HG03066 (cell line): ENCODE data around the gene B4GALNT1.

Experiments used
- ATAC-seq: cut with Tn5 transposase; IDR thresholded peaks from one replicate; pipeline ENCODE4 v1.9.1; 2021; ENCODE audit warnings: low read depth; ENCODE audit not compliant: unreplicated experiment

B4GALNT1 gene

DNA sequence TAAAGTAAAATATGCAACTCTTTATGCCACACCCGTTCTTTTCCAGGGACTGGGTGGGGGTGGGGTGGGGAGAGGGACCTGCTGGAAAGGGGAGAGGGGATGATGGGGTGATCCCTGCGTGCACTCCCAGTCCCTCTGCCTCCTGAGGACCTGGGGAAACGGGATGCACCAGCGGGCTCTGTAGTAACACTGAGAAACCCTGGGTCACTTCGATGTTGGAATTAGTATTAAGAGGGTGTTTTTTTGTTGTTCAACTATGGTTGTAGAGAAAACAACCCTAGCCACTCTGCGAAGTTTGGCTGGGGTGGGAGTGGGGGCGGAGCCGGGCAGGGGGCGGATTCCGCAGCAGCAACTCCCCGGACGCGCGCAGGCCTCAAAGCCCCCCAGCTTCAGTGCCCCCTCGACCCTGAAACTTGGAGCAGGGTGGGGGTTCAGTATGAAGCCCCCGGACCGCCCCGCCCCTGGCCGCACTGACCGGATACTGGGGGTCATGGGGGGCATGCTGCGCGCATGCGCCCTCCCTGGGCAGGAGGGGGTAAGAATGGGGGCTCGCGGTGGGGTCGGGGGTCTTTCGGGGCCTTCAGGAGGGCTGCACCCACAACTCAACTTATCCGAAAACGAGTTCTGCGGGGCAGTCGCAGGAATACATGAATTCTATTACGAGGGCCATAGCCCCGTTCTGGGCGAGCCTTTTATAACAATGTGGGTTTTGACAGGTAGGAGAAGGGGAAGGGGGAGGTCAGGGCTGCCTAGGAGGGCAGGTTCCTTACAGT, 23.0 kb downstream of the B4GALNT1 start:
- no peak for ATAC-seq

DNA sequence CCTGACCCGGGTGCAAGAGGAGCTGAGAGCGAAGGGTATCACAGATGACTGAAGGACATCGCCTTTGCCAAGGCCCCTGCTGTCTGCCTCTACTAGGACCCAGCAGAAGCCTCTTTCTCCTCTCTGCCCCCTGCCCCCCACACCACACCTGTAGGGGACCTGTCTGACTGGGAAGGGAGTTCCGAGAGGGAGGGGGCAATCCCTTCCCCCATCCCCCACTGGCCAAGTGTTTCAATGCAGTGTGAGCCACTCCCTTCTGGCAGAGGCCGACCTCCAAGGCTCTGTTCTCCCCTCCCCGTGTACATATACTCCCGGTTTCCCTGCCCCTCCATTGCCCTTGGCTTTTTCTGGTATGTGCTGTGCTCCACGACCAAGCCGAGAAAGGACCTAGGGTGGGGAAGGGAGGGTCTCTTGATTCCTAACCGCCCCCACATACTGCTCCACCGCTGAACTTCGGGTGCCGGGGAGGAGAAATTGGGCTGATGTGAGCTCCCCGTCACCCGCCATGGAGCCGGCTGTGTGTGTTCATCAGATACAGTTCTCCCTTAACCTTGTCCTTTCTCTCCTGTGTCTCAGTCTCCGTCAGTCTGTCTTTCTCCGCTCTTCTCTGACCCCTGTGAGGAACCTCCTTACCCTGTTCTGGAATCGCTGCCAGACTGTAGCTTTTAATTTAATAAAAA, 23.8 kb downstream of the B4GALNT1 start:
- ATAC-seq = no peak

DNA sequence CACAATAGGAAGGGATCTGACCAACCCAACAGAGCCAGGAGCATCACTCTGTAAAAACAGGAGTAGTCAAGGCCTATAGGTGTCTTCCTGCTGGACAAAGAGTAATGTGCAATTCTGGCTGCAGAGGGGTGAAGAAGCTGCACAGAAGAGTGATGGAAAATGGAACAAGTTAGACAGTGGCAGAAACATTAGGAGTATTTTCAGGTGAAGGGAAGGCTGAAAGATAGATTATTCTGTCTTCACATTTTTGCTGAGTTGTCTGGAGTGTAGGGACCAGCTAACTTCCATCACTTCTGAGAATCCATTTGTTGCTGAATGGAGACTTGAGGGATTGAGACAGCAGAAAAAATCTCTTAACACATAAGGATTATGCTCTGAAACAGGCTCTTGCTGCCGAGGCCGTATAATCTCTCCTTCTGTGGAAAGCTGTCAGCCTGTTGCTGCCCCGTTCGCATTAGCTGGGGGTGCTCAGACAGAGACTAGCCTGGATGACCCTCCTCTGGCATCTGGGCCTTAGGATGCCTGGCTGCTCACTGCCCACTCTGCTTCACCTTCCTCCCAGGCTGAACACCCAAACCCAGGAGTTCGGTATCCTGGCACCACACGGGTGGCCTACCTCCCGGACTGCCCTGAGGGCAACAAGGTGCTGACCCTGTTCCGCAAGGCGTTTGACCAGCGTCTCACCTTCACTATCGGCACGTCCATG, 24.9 kb downstream of the B4GALNT1 start:
- no peak for ATAC-seq

DNA sequence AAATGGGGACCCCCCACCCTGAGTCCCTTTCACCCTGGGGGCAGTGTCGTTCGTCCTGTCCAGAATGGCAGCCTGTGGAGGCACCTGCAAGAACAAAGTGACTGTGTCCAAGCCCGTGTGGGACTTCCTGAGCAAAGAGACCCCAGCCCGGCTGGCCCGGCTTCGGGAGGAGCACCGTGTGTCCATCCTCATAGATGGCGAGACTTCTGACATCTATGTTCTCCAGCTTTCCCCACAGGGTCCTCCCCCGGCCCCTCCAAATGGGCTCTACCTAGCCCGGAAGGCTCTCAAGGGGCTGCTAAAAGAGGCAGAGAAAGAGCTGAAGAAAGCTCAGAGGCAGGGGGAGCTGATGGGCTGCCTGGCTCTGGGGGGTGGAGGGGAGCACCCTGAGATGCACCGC, 26.2 kb downstream of the B4GALNT1 start:
- no peak for ATAC-seq

DNA sequence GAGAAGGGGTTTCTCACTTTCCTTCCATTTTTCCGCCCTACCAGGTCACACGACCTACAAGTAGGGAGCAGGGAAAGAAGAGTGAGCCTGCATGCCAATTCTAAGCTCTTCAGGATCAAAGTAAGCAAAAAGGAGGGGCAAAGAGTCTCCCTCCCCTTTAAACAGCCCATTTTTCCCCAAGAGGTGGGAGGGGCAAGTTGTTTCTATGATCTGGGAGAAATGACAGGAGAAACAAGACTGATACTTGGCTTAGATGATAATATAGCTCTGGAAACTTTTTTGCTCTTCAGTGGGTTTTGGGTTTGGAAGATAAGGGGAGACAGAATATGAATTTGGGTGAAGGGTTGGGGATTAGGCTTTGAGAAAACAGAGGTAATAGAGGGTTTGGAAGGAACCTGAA, 26.6 kb downstream of the B4GALNT1 start:
- no peak for ATAC-seq

DNA sequence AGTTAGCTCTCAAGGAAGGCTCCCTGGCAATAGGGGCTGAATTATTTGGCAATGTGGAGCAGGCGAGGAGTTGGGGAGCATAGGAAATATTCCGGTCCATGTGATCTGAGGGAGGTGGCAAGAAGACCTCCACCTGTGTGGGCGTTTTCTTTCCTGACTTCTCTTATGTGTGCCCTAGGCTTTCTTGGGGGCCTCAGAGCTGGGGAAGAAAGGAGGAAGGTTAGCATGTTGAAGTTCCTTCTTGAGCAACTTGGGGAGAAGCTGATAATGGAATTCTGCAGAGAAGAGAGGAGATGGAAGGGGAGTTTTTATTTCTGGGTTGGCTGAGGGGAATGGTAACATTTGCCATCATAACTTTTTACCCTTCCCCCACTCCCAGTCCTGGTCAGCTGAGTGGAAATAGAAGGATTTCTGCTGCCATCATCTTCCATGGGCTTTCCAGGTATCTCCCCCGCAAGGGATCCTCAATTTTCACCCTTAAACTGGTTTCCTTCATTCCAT, 27.1 kb downstream of the B4GALNT1 start:
- ATAC-seq = no peak

DNA sequence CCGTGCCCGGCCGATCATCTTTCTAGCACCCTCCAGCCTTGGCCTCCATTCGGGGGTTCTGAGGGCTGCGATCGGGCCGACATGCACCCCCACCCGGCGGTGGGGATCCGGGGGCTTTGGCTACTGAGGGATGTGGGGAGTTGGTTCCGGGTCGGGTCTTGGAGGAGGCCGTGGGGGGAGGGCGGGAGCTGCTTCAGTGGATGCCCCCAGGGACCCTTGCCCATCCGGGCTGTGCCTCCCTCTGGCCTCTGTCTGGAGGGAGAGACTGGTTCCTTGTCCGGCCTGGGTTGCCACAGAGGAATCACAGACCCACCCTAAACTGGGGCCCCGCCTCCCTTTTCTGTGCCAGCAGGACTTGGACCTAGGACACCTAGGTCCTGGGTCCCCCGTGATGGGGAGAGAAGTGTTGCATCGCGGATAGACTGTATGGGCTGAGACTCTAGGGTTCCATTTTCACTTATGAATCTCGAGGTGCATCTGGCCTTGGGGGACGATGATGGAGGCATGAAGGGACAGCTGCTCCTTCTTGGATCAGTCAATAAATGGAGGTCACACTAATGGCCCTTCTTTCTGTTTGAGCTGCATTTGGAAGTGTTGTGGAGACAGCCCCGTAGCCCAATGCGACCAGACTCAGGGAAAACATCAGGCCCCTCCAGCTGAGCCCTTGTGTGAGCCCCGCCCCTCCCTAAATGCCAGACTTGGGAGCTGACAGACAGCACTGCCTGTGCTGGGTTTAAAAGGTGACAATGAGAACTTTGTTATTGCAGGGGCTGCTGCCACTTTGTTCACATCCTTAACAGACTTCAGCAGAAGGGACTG, 27.8 kb downstream of the B4GALNT1 start:
- ATAC-seq = no peak

DNA sequence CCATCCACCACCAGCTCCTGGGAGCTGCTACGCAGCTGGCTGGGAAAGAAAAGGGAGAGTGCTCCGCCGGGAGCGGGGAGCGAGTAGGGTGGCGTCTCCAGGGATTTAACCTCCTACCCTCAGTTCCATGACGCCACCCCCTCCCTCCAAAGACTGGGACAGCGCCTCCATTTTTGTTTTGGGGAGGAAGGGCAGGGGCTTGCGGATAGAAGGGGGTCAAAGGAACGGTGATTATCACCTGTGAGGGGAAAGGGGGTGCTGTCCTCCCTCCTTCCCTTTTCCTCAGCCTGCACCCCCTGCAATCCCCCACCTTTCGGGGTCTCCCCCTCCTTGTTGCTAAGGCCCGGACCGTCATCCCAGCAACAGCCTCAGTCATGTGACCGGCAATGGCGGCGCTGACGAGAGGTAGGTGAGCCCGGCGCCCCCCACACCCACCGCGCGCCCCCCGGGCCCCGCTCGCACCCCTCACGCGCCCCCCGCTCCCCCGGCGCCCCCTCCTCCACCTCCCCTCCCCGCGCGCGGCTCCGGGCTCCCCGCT, 28.5 kb downstream of the B4GALNT1 start, which contains the start of gene DTX3:
DTX3 (plus strand) TSS at position 371 of the 538 bp plus-strand sequence. CDS start 1,694 bp downstream, outside the sequence.
- ATAC-seq = no peak

DNA sequence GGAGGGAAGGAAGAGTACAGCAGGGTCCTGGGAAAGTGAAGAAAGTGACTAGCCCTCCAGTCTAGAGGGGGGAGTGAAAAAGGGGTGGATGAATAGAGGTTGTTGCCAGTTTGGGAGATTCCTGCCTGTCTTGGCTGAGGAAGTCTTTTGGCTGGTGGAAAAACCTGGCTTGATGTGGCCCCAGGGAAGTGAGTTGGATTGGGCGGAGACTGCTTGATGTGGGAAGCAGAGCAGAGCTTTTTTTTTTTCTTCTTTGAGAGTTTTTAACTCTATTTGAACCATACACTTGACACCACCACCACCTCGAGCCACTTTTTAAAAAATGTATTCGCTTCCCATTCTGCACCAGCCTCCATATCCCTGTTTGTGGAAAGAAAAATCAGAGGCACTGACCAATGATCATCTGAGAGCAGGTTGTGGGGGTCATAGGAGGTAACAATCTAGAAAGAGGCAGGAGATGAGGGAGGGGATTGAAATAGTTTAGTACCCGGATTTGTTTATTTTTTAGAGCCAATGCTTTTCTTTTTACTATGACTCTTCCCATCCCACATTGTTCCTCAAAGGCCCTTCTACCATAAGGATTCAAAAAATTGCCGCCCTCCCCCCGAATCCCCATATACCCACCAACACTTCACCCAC, 29.1 kb downstream of the B4GALNT1 start:
- no peak for ATAC-seq

DNA sequence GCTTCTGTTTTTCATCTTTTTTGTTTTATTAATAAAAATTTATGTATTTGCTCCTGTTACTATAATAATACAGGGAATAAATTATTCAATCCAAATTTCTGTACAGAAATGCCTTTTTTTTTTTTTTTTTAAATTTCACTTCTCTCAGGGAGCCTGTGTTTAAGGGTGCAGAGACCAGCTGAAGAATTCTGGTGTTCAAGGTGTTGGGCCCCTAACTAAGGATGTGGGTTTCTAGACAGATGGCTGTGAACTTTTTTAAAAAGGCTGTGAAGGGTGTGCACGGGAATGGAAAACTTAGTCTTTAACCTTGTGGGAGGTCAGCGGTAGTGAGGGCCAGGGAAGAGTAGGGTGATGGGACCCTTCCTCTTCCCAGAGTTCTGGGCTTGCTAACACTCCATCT, 29.7 kb downstream of the B4GALNT1 start:
- no peak for ATAC-seq

DNA sequence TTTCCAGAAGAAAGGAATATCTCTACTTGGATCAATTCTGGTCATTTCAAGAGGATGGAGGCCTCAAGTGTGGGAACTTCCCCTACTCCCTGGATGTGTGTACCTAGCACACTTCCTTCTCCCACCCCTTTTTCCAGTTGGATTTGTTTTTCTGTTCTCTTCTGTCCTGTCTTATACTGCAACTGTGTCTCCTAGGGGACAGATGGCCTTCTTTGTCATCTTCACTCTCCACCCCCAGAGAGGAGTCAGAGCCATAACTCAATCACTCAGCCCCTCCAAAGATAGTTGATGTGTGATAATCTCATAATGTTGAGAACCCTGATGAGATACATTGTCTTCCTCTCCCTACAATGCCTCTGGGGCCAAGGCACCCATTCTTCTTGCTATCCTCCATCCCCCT, 30.5 kb downstream of the B4GALNT1 start:
- no peak for ATAC-seq

DNA sequence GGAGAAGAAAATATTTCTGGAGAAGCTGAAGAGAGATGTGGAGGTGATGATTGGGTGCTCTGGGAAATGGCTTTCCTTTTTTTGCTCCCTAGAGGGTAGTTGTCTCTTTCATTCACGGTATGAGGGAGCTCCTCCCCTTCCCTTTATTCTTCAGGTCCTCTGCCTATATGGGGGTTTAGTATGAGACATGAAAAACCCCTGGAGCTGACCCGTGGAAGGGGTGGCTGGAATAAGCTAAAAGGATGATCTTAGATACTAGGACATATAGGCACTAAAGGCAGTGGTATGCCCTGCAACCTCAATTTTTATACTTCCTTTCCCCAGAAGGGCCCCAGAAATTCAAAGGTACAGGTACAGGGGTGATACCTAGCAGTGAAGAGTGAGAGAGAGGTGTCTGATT, 32.6 kb downstream of the B4GALNT1 start:
- no peak for ATAC-seq

DNA sequence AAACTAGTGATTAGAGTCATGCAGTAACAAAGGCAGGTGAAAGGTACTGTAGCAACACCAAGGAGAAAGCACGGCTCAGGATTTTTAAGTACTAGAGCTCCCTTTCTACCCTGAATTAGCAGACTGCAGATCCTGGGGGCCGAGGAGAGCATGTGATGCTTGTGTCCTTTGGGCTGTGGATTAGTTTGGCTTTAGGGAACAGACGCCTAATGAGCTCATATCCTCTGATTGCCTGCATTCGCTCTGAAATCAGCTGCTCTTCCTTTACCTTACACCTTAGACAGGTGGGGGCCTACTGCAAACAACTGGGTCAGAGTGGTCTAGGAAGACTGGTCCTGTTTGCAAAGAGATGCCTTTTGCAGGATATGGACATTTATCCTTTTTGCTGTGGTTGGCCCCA, 39.8 kb downstream of the B4GALNT1 start:
- ATAC-seq = no peak

DNA sequence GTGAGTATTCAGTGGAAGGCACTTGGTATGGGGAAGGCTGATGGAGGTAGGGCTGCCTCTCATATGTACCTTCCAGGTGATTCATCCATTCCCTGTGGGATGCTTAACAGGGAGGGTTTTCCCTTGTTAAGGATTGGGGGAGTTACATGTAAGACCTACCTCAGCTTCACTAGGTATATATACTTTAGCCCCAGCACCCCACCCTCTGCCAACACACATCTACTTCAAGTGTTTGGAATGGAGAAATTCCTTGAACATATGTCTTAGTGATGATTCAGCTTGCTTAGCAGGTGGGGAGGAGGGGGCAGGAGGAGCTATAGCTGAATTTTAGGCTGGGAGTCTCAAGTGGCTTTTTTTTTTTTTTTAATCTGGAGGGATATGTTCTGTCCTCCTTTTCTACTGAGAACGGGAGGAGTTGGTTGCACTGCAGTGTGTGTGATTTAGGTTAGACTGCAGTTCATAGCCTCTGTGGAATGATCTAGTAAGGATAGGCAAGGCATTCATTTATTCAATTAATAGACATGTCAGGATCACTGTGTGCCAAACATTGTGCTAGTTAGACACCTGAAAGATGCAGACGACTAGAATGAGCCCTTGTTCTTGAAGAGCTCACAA, 40.3 kb downstream of the B4GALNT1 start:
- ATAC-seq = no peak

DNA sequence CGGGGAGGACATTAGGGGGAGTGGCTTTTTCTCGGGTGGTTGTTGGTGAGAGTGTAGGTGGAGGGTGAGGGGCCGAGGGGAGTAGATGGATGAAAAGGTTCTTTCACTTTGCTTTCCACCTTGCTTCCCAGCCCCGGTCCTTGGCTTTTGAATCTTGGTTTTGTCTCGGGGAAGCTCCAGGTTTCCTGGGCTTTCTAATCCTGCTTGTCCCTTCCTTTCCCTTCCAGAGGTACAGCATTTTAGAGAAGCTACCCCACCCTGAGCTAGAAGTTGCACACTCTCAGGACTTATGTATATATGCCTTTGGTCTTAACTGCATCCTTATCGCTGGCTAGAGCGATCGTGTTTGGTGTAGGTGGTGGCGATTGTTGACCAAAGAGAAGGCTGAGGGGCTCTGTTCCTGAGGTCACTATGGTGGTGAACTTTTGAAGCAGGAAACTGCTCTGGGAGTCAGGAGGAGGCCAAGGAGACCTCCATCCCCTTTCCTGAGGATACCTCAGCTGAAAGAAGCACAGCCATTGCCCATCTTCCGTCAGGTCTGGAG, 41.1 kb downstream of the B4GALNT1 start:
- ATAC-seq = no peak

DNA sequence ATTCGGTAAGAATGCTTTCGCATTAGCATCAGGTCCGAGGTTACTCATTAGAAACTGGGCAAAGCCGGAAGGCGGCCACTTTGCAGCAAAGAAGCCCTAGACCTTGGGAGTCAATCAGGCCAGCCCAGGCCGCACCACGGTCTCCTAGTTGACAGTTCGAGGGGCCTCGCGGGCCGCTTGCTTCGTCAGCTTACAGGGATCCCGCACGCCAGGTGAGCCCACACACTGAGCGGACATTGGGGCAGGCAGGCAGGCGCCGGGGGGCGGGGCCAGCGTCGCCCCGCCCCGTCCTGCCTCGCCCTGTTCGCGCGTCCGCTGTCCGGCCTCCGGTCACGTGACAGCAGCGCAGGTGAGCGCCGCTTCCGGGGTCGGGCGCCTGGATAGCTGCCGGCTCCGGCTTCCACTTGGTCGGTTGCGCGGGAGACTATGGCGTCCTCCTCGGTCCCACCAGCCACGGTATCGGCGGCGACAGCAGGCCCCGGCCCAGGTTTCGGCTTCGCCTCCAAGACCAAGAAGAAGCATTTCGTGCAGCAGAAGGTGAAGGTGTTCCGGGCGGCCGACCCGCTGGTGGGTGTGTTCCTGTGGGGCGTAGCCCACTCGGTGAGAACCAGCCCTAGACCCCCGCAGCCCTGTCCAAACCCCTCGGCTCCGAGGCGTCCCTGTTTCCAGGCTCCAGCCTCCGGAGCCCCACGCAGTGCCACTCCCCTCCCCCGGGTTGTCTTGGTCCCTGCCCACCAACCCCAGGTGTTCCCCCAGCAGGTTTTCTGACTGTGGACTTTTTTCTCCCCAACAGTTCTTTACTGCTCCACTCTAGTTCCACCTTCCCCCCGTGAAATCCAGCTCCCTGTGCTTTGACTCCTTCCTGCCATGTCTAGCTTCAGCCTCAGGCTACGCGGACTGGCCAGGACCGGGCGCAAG, 41.9 kb downstream of the B4GALNT1 start, which contains the start of gene PIP4K2C:
PIP4K2C (plus strand) TSS at position 329 of the 918 bp plus-strand sequence; CDS start at position 427, 98 bp downstream.
- ATAC-seq = peak; percentile 95

DNA sequence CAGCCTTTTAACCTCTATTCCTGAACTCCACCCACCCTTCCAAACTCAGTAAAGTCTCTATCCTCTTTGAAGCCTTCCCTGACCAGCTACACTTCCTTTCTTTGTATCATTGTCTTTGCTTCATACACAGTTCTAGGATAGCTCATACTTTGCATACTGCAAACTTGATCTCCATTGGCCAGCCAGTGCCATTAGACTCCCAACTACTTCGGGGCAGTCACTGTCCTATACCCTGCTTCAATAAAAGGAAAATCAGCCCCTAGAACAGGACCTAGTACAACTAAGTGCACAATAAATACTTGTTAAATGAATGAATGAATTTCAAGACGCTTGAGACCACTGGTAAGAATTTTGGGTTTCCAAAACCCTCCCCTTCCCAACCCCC, 42.5 kb downstream of the B4GALNT1 start:
- no peak for ATAC-seq
